Measurements from ENCODE around the gene TRPM1.

Gene TRPM1

GRCh38 chr15:31081588-31082250 lies 19.8 kb downstream of the TRPM1 start:
- DNase-seq = peak in 1 of 2 experiments; percentile 17

- DNase-seq = no peak
Measured at GRCh38 chr15:31081056-31081455, 20.5 kb downstream of the TRPM1 start.

- no peak for DNase-seq
Measured at GRCh38 chr15:31080591-31081014, 20.9 kb downstream of the TRPM1 start.

GRCh38 chr15:31079519-31079918 lies 22.0 kb downstream of the TRPM1 start:
- DNase-seq = no peak

GRCh38 chr15:31078471-31078870 lies 23.1 kb downstream of the TRPM1 start:
- no peak for DNase-seq

- DNase-seq = no peak
Measured at GRCh38 chr15:31077941-31078340, 23.6 kb downstream of the TRPM1 start.

GRCh38 chr15:31077181-31077580 lies 24.3 kb downstream of the TRPM1 start:
- no peak for DNase-seq

GRCh38 chr15:31074321-31074720 lies 27.2 kb downstream of the TRPM1 start:
- DNase-seq = no peak

GRCh38 chr15:31070867-31071266 lies 30.7 kb downstream of the TRPM1 start:
- DNase-seq = no peak

- no peak for DNase-seq
Measured at GRCh38 chr15:31069360-31070000, 32.0 kb downstream of the TRPM1 start.

GRCh38 chr15:31067890-31068603 lies 33.5 kb downstream of the TRPM1 start:
- DNase-seq = no peak

- no peak for DNase-seq
Measured at GRCh38 chr15:31065824-31066223, 35.7 kb downstream of the TRPM1 start.

GRCh38 chr15:31062911-31063310 lies 38.6 kb downstream of the TRPM1 start:
- no peak for DNase-seq

- DNase-seq = no peak
Measured at GRCh38 chr15:31062310-31062847, 39.1 kb downstream of the TRPM1 start.

GRCh38 chr15:31060429-31061140 lies 40.9 kb downstream of the TRPM1 start:
- DNase-seq = no peak

- DNase-seq = no peak
Measured at GRCh38 chr15:31058236-31058962, 43.1 kb downstream of the TRPM1 start.

GRCh38 chr15:31051496-31052080 lies 49.9 kb downstream of the TRPM1 start:
- DNase-seq = no peak

GRCh38 chr15:31050953-31051352 lies 50.6 kb downstream of the TRPM1 start:
- no peak for DNase-seq

GRCh38 chr15:31049682-31050615 lies 51.6 kb downstream of the TRPM1 start:
- no peak for DNase-seq

GRCh38 chr15:31049111-31049510 lies 52.4 kb downstream of the TRPM1 start:
- no peak for DNase-seq

GRCh38 chr15:31047437-31047836 lies 54.1 kb downstream of the TRPM1 start:
- DNase-seq = no peak

Measured in SHP77 (cell line).